Nephron (organoid): Measurements from ENCODE around the gene IGFL4.
A peak's percentile ranks its signal among the peaks of the same experiment; 100 is the strongest.
"Not testable (repeated sequence)": the region's sequence is repeated elsewhere in the genome, so short reads cannot be mapped to it uniquely, and the experiment has no call there.

Experiments
- H3K27ac Mint-ChIP-seq, 3 experiments: 2 replicates each; pipeline ENCODE4 v1.8.0; 2020; ENCODE audit warnings: mixed read lengths in 3 of 3, mild to moderate bottlenecking in 2 of 3, moderate library complexity in 1 of 3
- H3K27me3 Mint-ChIP-seq: 2 replicates; pipeline ENCODE4 v1.8.0; 2021; ENCODE audit warnings: low read depth, mild to moderate bottlenecking, moderate library complexity, mixed read lengths
- H3K36me3 Mint-ChIP-seq: 2 replicates; pipeline ENCODE4 v1.8.0; 2020; ENCODE audit warnings: low read depth, mixed read lengths
- H3K4me1 Mint-ChIP-seq: 2 replicates; pipeline ENCODE4 v1.8.0; 2020; ENCODE audit warnings: mixed read lengths
- H3K4me3 Mint-ChIP-seq, 3 experiments: 2 replicates each; pipeline ENCODE4 v1.8.0; 2020; ENCODE audit warnings: mild to moderate bottlenecking in 3 of 3, mixed read lengths in 3 of 3, moderate library complexity in 2 of 3
- H3K9me3 Mint-ChIP-seq: 2 replicates; pipeline ENCODE4 v1.8.0; 2020; ENCODE audit warnings: mixed read lengths
- TF ChIP-seq, protein P1 (sequence below), 3 experiments: fragments of 200-600 bp; sonication (generic); IDR thresholded peaks; one replicate each; pipeline ENCODE4 v1.5.0; 2021; ENCODE audit warnings: antibody characterized with exemption in 3 of 3; ENCODE audit not compliant: unreplicated experiment in 3 of 3

The IGFL4 gene

DNA sequence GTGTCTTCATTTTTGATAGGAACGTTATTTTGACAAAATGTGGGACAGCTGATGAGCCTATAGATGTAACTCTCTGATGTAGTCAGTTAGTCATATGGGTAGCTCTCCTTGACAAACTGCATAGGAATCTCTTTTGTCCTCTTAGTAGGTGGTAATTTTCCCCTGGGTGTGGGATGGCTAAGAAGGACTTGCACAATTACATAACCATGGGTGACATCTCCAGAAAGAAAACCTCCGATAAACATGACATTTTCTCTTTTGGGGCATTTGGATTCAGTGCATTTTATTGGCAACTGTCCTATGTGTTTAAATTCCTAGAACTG lies 41.9 kb upstream of the IGFL4 start:
- TF ChIP-seq, protein P1, sequence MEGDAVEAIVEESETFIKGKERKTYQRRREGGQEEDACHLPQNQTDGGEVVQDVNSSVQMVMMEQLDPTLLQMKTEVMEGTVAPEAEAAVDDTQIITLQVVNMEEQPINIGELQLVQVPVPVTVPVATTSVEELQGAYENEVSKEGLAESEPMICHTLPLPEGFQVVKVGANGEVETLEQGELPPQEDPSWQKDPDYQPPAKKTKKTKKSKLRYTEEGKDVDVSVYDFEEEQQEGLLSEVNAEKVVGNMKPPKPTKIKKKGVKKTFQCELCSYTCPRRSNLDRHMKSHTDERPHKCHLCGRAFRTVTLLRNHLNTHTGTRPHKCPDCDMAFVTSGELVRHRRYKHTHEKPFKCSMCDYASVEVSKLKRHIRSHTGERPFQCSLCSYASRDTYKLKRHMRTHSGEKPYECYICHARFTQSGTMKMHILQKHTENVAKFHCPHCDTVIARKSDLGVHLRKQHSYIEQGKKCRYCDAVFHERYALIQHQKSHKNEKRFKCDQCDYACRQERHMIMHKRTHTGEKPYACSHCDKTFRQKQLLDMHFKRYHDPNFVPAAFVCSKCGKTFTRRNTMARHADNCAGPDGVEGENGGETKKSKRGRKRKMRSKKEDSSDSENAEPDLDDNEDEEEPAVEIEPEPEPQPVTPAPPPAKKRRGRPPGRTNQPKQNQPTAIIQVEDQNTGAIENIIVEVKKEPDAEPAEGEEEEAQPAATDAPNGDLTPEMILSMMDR (IDR thresholded peaks at IDR 0.05; ENCODE audit: unreplicated experiment in 3 of 3), result no peak
- Mint-ChIP-seq H3K27ac (no peak overlapping the region), H3K4me3 (no peak overlapping the region), H3K9me3 (peaks cover 19% of the 10 kb centered on the region), H3K4me1 (peaks cover 3% of the 10 kb centered on the region), H3K36me3 (no peaks in the 10 kb centered on the region), H3K27me3 (peaks cover 33% of the 10 kb centered on the region)

GRCh38 chr19:46081928-46082727 lies 41.3 kb upstream of the IGFL4 start:
- Mint-ChIP-seq H3K27me3 (peaks cover 38% of the 10 kb centered on the region), H3K4me1 (peaks cover 5% of the 10 kb centered on the region), H3K36me3 (no peaks in the 10 kb centered on the region), H3K4me3 (no peak overlapping the region), H3K9me3 (peaks cover 17% of the 10 kb centered on the region), H3K27ac (no peak overlapping the region)
- TF ChIP-seq, protein P1 (IDR thresholded peaks at IDR 0.05; ENCODE audit: unreplicated experiment in 3 of 3), result peak; percentile 71 to 84 (median 73)

DNA sequence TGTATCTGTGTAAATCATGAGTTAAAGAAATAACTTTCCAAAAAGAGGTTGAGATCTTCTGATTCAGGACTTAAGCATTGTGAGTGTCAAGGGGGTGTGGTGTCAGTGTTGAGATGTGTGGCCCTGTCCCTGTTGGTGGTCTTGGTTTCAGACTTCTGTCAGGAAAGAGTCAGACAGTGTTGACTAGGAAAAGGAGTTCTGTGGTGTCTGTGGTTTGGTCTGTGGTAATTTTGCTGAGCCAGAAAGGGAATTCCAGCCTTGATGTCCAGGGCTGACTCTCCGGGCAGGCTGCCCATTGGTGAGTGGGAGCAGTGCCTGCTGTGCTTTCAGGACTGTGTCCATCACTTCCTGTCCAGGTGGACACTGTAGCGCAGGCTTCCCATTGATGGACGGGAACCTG lies 39.8 kb upstream of the IGFL4 start:
- Mint-ChIP-seq H3K4me3 (no peak overlapping the region), H3K27me3 (peaks cover 50% of the 10 kb centered on the region), H3K36me3 (no peaks in the 10 kb centered on the region), H3K9me3 (peaks cover 8% of the 10 kb centered on the region), H3K4me1 (peaks cover 10% of the 10 kb centered on the region), H3K27ac (no peak overlapping the region)
- TF ChIP-seq, protein P1 (IDR thresholded peaks at IDR 0.05; ENCODE audit: unreplicated experiment in 3 of 3), result no peak

DNA sequence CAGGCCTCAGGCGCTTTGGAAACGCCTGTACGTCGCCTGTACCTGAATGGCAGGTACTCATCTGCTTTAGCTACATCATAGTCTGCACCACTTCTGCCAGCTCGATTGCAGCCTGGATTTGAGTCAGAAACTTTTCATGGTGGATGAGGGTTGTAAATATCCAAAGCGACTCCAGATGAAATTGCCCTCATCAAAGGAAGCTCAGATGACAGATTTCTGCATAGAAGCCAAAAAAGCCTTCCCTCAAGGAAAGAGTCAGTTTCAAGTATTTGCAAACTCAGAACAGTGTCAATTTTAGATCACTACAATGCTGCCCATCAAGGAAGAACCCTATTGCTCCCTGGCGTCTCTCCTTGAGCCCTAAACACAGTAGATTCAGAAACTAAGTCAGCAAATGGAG lies 38.8 kb upstream of the IGFL4 start:
- Mint-ChIP-seq H3K27ac (no peak overlapping the region), H3K4me1 (peaks cover 10% of the 10 kb centered on the region), H3K27me3 (peaks cover 52% of the 10 kb centered on the region), H3K36me3 (no peaks in the 10 kb centered on the region), H3K9me3 (peaks cover 2% of the 10 kb centered on the region), H3K4me3 (no peak overlapping the region)
- TF ChIP-seq, protein P1 (IDR thresholded peaks at IDR 0.05; ENCODE audit: unreplicated experiment in 3 of 3), result no peak

DNA sequence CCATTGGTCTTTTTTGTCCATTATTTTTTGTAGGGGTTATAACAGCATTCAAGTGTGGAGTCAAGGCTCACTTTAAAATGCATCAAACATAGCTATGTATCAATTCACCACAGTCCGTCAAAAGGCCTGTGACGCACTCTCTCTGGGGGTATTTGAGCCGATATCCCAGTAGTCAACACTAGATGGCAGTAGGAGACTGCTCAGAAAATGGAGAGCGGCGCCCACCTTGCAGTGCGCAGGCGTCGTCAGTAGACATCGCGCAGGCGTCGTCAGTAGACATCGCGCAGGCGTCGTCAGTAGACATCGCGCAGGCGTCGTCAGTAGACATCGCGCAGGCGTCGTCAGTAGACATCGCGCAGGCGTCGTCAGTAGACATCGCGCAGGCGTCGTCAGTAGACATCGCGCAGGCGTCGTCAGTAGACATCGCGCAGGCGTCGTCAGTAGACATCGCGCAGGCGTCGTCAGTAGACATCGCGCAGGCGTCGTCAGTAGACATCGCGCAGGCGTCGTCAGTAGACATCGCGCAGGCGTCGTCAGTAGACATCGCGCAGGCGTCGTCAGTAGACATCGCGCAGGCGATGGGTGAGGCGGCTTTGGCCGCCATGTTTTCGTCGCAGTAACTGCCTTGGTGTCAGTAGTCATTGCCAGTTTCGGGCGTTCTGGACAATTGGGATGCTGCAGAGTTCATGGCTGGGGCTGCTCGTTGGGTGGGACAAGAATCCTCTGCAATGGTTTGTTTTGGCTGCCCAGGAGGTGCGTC lies 38.0 kb upstream of the IGFL4 start:
- H3K27me3 Mint-ChIP-seq, result peaks cover 60% of the 10 kb centered on the region
- H3K4me3 Mint-ChIP-seq, H3K4me1 Mint-ChIP-seq, H3K36me3 Mint-ChIP-seq, H3K27ac Mint-ChIP-seq, H3K9me3 Mint-ChIP-seq: not testable (repeated sequence)
- TF ChIP-seq, protein P1 (IDR thresholded peaks at IDR 0.05; ENCODE audit: unreplicated experiment in 3 of 3), result peak; percentile 45 to 50 (median 48)
